GM12878 (cell line): ENCODE results near the gene ANKRD34A. TPM values are rescaled to one million over a fixed set of nuclear protein-coding genes. Genes with fewer than 3 reads are reported as not detected.

ENCODE experiments used
- BACH1 ChIP-seq: fragments of 450-650 bp; IDR thresholded peaks from 2 replicates; pipeline ENCODE4 v1.6.1; 2017; ENCODE audit warnings: mild to moderate bottlenecking, borderline replicate concordance
- BCL11A ChIP-seq: IDR thresholded peaks from 2 replicates; pipeline ENCODE4 v1.6.1; 2011; ENCODE audit warnings: low read depth, low read length
- CEBPZ ChIP-seq: fragments of 150-350 bp; IDR thresholded peaks from 2 replicates; pipeline ENCODE4 v1.6.1; 2016; ENCODE audit warnings: low read depth, low read length
- E2F4 ChIP-seq: IDR thresholded peaks from 2 replicates; pipeline ENCODE4 v1.6.1; 2012; ENCODE audit warnings: low read depth, low read length, improper control_type of control experiment
- FOS ChIP-seq: IDR thresholded peaks from 3 replicates; pipeline ENCODE4 v1.6.1; 2011; ENCODE audit warnings: borderline replicate concordance; ENCODE audit not compliant: insufficient read length; ENCODE audit errors: extremely low read depth
- FOXM1 ChIP-seq: IDR thresholded peaks from 2 replicates; pipeline ENCODE4 v1.6.1; 2012; ENCODE audit warnings: low read depth, mild to moderate bottlenecking, inconsistent platforms, low read length, moderate library complexity
- IRF4 ChIP-seq: IDR thresholded peaks from 2 replicates; pipeline ENCODE4 v1.6.1; 2011; ENCODE audit warnings: low read depth, low read length
- JUNB ChIP-seq: IDR thresholded peaks from 2 replicates; pipeline ENCODE4 v1.6.1; 2016; ENCODE audit warnings: antibody characterized with exemption, mild to moderate bottlenecking
- LARP7 ChIP-seq: fragments of 450-650 bp; IDR thresholded peaks from 2 replicates; pipeline ENCODE4 v1.6.1; 2017; ENCODE audit warnings: mild to moderate bottlenecking
- MTA2 ChIP-seq: fragments of 450-650 bp; IDR thresholded peaks from 2 replicates; pipeline ENCODE4 v1.6.1; 2016; ENCODE audit warnings: low read depth, mild to moderate bottlenecking, moderate library complexity
- MYB ChIP-seq: fragments of 150-350 bp; IDR thresholded peaks from 2 replicates; pipeline ENCODE4 v1.6.1; 2014; ENCODE audit warnings: mild to moderate bottlenecking, low read depth, low read length, borderline replicate concordance
- NBN ChIP-seq: fragments of 450-650 bp; IDR thresholded peaks from 2 replicates; pipeline ENCODE4 v1.6.1; 2016
- NFYB ChIP-seq: IDR thresholded peaks from 2 replicates; pipeline ENCODE4 v1.6.1; 2011; ENCODE audit warnings: low read depth, mild to moderate bottlenecking, low read length, improper control_type of control experiment, moderate library complexity; ENCODE audit not compliant: insufficient read depth
- NKRF ChIP-seq: fragments of 450-650 bp; conservative IDR thresholded peaks from 2 replicates; pipeline ENCODE4 v1.6.1; 2017; ENCODE audit warnings: mild to moderate bottlenecking, moderate library complexity
- PBX3 ChIP-seq: IDR thresholded peaks from 2 replicates; pipeline ENCODE4 v1.6.1; 2011; ENCODE audit warnings: mild to moderate bottlenecking, low read depth, low read length, moderate library complexity; ENCODE audit not compliant: insufficient replicate concordance
- PKNOX1 ChIP-seq: fragments of 450-650 bp; IDR thresholded peaks from 2 replicates; pipeline ENCODE4 v1.6.1; 2016; ENCODE audit warnings: mild to moderate bottlenecking
- PML ChIP-seq: IDR thresholded peaks from 2 replicates; pipeline ENCODE4 v1.6.1; 2012; ENCODE audit warnings: low read length, inconsistent platforms
- POLR2A ChIP-seq: IDR thresholded peaks from 2 replicates; pipeline ENCODE4 v1.6.1; 2011; ENCODE audit warnings: low read depth, mild to moderate bottlenecking, low read length
- RAD21 ChIP-seq: IDR thresholded peaks from 2 replicates; pipeline ENCODE4 v1.6.1; 2011; ENCODE audit warnings: mild to moderate bottlenecking, low read depth, low read length, moderate library complexity; ENCODE audit not compliant: insufficient read depth
- RAD51 ChIP-seq: fragments of 450-650 bp; IDR thresholded peaks from 2 replicates; pipeline ENCODE4 v1.6.1; 2016; ENCODE audit warnings: moderate library complexity, mild to moderate bottlenecking, inconsistent platforms
- RELA ChIP-seq: fragments of 450-650 bp; IDR thresholded peaks from 2 replicates; pipeline ENCODE4 v1.8.0; 2014; ENCODE audit warnings: borderline replicate concordance; ENCODE audit not compliant: partially characterized antibody
- TBL1XR1 ChIP-seq: IDR thresholded peaks from 2 replicates; pipeline ENCODE4 v1.6.1; 2012; ENCODE audit warnings: low read depth, low read length, improper control_type of control experiment
- YY1 ChIP-seq: IDR thresholded peaks from 2 replicates; pipeline ENCODE4 v1.6.1; 2011; ENCODE audit warnings: low read depth, mild to moderate bottlenecking, low read length
- polyA plus RNA-seq, 11 experiments: library from polyadenylated mRNA; depleted of rRNA in 4 of 11; unstranded in 6 of 11; stranded (reverse) in 5 of 11; fragments of >200 nt; fragmentation: Nextera tagmentation in 4 of 11; fragmentation: Illumina TruSeq in 1 of 11; extraction: Ambion mirVana in 4 of 11; extraction: Trizol in 1 of 11; gene quantifications; 1 replicate in 1 of 11; 2 replicates in 10 of 11; pipeline versions ENCODE4 v1.2.1 to v1.2.3, GENCODE V29; 2011 to 2016; ENCODE audit warnings: inconsistent platforms in 2 of 11, missing spikeins in 2 of 11, low read depth in 1 of 11
- total RNA-seq, 4 experiments: library from RNA; depleted of rRNA in 3 of 4; stranded (reverse); fragments of >200 nt in 3 of 4; fragmentation: Illumina TruSeq in 1 of 4; extraction: Trizol in 1 of 4; gene quantifications; 2 replicates each; pipeline versions ENCODE4 v1.2.1 to v1.2.3, GENCODE V29; 2013 to 2021

Gene ANKRD34A
- total and polyA plus RNA-seq, 10 of the 15 experiments (the other 5 are each of a cell fraction or from before 2014, with no cell fraction given): 0.40 to 3.5 (median 1.6) TPM

GRCh38 chr1:145979746-145980456, 15.5 kb upstream of the ANKRD34A start (continued):
- TF ChIP-seq PBX3: peak; percentile 86
- no peak for TF ChIP-seq FOXM1
- TF ChIP-seq MYB: no peak
- TF ChIP-seq JUNB: peak; percentile 10
- TF ChIP-seq POLR2A: peak; percentile 31; the same call in 1 of the 2 replicates
- TF ChIP-seq MTA2: 0 out of 2 replicates have a peak, but pooled peaks have one; percentile 4
- TF ChIP-seq NBN: peak; percentile 13; the same call in 1 of the 2 replicates
- no peak for TF ChIP-seq RAD21
- TF ChIP-seq IRF4: peak; percentile 19; the same call in 1 of the 2 replicates
- no peak for TF ChIP-seq TBL1XR1
- TF ChIP-seq FOS: no peak
- no peak; the same call in 1 of the 2 replicates for TF ChIP-seq YY1
- peak; percentile 47; the same call in 1 of the 2 replicates for TF ChIP-seq PML
- no peak for TF ChIP-seq E2F4
- no peak for TF ChIP-seq BACH1
- no peak for TF ChIP-seq CEBPZ
- TF ChIP-seq BCL11A: no peak
- no peak; the same call in 1 of the 2 replicates for TF ChIP-seq RAD51
- no peak for TF ChIP-seq NKRF
- no peak for TF ChIP-seq NFYB
- no peak for TF ChIP-seq LARP7
- TF ChIP-seq RELA: no peak
- TF ChIP-seq PKNOX1: peak; percentile 96
